GM18873 (cell line): Measurements from ENCODE around the gene STARD8.
"Not testable (repeated sequence)": the region's sequence is repeated elsewhere in the genome, so short reads cannot be mapped to it uniquely, and the experiment has no call there.

ENCODE experiments used
- ATAC-seq: cut with Tn5 transposase; IDR thresholded peaks from one replicate; pipeline ENCODE4 v1.9.1; 2021; ENCODE audit warnings: mild to moderate bottlenecking, moderate library complexity, moderate number of reproducible peaks; ENCODE audit not compliant: unreplicated experiment, low FRiP score

The STARD8 gene

GRCh38 chrX:68647156-68647957 is at the start of gene STARD8:
TSS of gene STARD8 (plus strand) at chrX:68647666. CDS start at chrX:68647883, 217 bp downstream.
- no peak for ATAC-seq

GRCh38 chrX:68598841-68599240 is 48.6 kb upstream of the STARD8 start:
- ATAC-seq, result no peak

GRCh38 chrX:68599256-68600152 is 48.0 kb upstream of the STARD8 start:
- ATAC-seq, result no peak

GRCh38 chrX:68604216-68604615 is 43.2 kb upstream of the STARD8 start:
- ATAC-seq, result not testable (repeated sequence)

- ATAC-seq, result not testable (repeated sequence)
These were observed 32.7 kb upstream of the STARD8 start for GRCh38 chrX:68614733-68615132.

- no peak for ATAC-seq
These were observed 19.5 kb upstream of the STARD8 start for GRCh38 chrX:68627986-68628385.

GRCh38 chrX:68629936-68630335 is 17.5 kb upstream of the STARD8 start:
- not testable (repeated sequence) for ATAC-seq

GRCh38 chrX:68631336-68631735 is 16.1 kb upstream of the STARD8 start:
- no peak for ATAC-seq

GRCh38 chrX:68632491-68632890 is 15.0 kb upstream of the STARD8 start:
- ATAC-seq, result no peak

GRCh38 chrX:68633981-68634380 is 13.5 kb upstream of the STARD8 start:
- no peak for ATAC-seq

GRCh38 chrX:68634649-68635227 is 12.7 kb upstream of the STARD8 start:
- ATAC-seq, result no peak

- ATAC-seq, result no peak
These were observed 6.8 kb upstream of the STARD8 start for GRCh38 chrX:68640661-68641060.

GRCh38 chrX:68644861-68645260 is 2.6 kb upstream of the STARD8 start:
- no peak for ATAC-seq

- no peak for ATAC-seq
These were observed 1.0 kb upstream of the STARD8 start for GRCh38 chrX:68646421-68646820.

- no peak for ATAC-seq
These were observed 1.5 kb downstream of the STARD8 start for GRCh38 chrX:68648960-68649359.

GRCh38 chrX:68650491-68650890 is 3.0 kb downstream of the STARD8 start:
- no peak for ATAC-seq

- ATAC-seq, result no peak
These were observed 3.6 kb downstream of the STARD8 start for GRCh38 chrX:68651110-68651509.

GRCh38 chrX:68652326-68653170 is 5.1 kb downstream of the STARD8 start:
- ATAC-seq, result no peak

- no peak for ATAC-seq
These were observed 7.2 kb downstream of the STARD8 start for GRCh38 chrX:68654693-68655092.

GRCh38 chrX:68656473-68656872 is 9.0 kb downstream of the STARD8 start:
- ATAC-seq, result not testable (repeated sequence)
